Aorta (tissue), 5 donors: ENCODE data around the gene SMIM38. TPM values are rescaled to one million over a fixed set of nuclear protein-coding genes. Genes with fewer than 3 reads are reported as not detected.
"Not testable (repeated sequence)": the region's sequence is repeated elsewhere in the genome, so short reads cannot be mapped to it uniquely, and the experiment has no call there.

ENCODE experiments used
- ATAC-seq: fragments of 200-7000 bp; cut with Tn5 transposase; one replicate; pipeline ENCODE4 v1.9.1; 2022; ENCODE audit warnings: moderate library complexity; ENCODE audit not compliant: low FRiP score
- DNase-seq, 2 donors: peaks; one replicate each; pipeline ENCODE4 v3.0.0-alpha.2; 2020
- H3K27ac ChIP-seq, 2 donors: one replicate each; pipeline ENCODE4 v1.5.1; 2013; ENCODE audit warnings: low read length in 2 of 2, mild to moderate bottlenecking in 2 of 2, moderate library complexity in 2 of 2, control low read depth in 1 of 2, inconsistent platforms in 1 of 2, low read depth in 1 of 2
- H3K27me3 ChIP-seq, 2 donors: one replicate each; pipeline ENCODE4 v1.6.1; 2013; ENCODE audit warnings: control low read depth in 1 of 2, low read length in 1 of 2, mild to moderate bottlenecking in 1 of 2, moderate library complexity in 1 of 2; ENCODE audit not compliant: insufficient read depth in 2 of 2, control insufficient read depth in 1 of 2
- H3K36me3 ChIP-seq, 2 donors: one replicate each; pipeline ENCODE4 v1.6.1; 2013; ENCODE audit warnings: control low read depth in 1 of 2, low read length in 1 of 2, mild to moderate bottlenecking in 1 of 2; ENCODE audit not compliant: insufficient read depth in 2 of 2, control insufficient read depth in 1 of 2
- H3K4me1 ChIP-seq, 2 donors: one replicate each; pipeline ENCODE4 v1.6.1; 2013; ENCODE audit warnings: low read length in 2 of 2, control low read depth in 1 of 2, mild to moderate bottlenecking in 1 of 2, moderate library complexity in 1 of 2; ENCODE audit not compliant: insufficient read depth in 2 of 2, control insufficient read depth in 1 of 2
- H3K4me3 ChIP-seq, 2 donors: one replicate each; pipeline ENCODE4 v1.5.1; 2013; ENCODE audit warnings: low read length in 2 of 2, control low read depth in 1 of 2, mild to moderate bottlenecking in 1 of 2
- H3K9me3 ChIP-seq: one replicate; pipeline ENCODE4 v1.6.1; 2013; ENCODE audit warnings: mild to moderate bottlenecking, low read length; ENCODE audit not compliant: control insufficient read depth
- WGBS, 2 donors: extraction: QIAGEN DNeasy Blood & Tissue Kit; methylation state at CpG; one replicate each; pipeline ENCODE4 v1.1.7; 2013; 5-methylcytosine and 5-hydroxymethylcytosine counted together
- intact Hi-C, 2 donors: fragments of 100-400 bp; cut with DNase I; formaldehyde crosslinking; loops; one replicate each; pipeline versions ENCODE4 v1.14.2 to v1.15.0; 2022
- polyA plus RNA-seq, 2 donors: library from polyadenylated mRNA; stranded (reverse); fragments of 200-250 nt; gene quantifications; one replicate each; pipeline ENCODE4 v1.2.3, GENCODE V29; 2013
- total RNA-seq, 2 donors: library from RNA; stranded (reverse); fragmentation: NEBNext Ultra II Directional; extraction: Animal tissue kit (Norgen Biotek cat#: 25700); gene quantifications; one replicate each; pipeline ENCODE4 v1.2.1, GENCODE V29; 2021
- donor health status: healthy with polysubstance abuse.
- donor health status: Bipolar disorder and iron deficiency.
- donor health status: DM: no; HTN: no; CAD: no.
- donor health status: DM: no; HTN: no; CAD: no.
- donor health status: DM: yes; HTN: yes; CAD: no.

SMIM38 gene
- total and polyA plus RNA-seq, 4 donors, result 0.56 to 2.8 (median 1.6) TPM; not detected in 1

GRCh38 chr11:69140161-69140560, 15.6 kb upstream of the SMIM38 start:
- H3K27me3 ChIP-seq, H3K4me3 ChIP-seq, DNase-seq, H3K9me3 ChIP-seq, H3K27ac ChIP-seq, H3K4me1 ChIP-seq, ATAC-seq, intact Hi-C loops, H3K36me3 ChIP-seq: not testable (repeated sequence)
- WGBS, 2 donors, result 97% methylated on average over 7 of the region's 7 CpGs

DNA sequence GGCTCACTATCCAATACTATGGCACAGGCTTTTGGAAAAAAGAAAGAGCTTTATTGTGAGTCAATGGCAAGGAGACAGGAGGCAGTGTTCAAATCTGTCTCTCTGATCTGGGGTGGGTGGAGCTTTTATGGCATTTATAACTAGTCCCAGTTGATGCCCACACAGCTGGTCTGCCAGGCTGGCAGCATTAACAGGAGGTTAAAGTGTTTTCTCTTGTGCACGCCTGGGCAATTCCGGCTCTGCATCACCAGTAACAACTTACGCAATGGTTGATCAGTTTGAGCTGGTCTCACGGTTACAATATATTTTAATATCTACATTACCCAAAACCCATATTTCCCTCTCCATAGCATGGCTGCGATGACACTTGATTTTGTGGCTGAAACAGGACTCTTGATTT, 15.1 kb upstream of the SMIM38 start:
- Histone ChIP-seq H3K27ac (no peak overlapping the region), H3K9me3 (no peaks in the 10 kb centered on the region), H3K36me3 (no peaks in the 10 kb centered on the region), H3K27me3 (no peaks in the 10 kb centered on the region), H3K4me1 (no peaks in the 10 kb centered on the region), H3K4me3 (no peak overlapping the region)
- intact Hi-C loops, result no loop called here
- 94 to 95% methylated on average over 5 of the region's 5 CpGs for WGBS, 2 donors
- DNase-seq, result no peak
- no peak for ATAC-seq

GRCh38 chr11:69141742-69142141, 14.0 kb upstream of the SMIM38 start:
- WGBS, 2 donors, result 82 to 85% methylated on average over 8 of the region's 8 CpGs
- Histone ChIP-seq H3K36me3 (no peaks in the 10 kb centered on the region), H3K4me3 (no peak overlapping the region), H3K4me1 (no peaks in the 10 kb centered on the region), H3K27ac (no peak overlapping the region), H3K27me3 (no peaks in the 10 kb centered on the region), H3K9me3 (no peaks in the 10 kb centered on the region)
- DNase-seq (no peak), ATAC-seq (no peak)
- intact Hi-C loops, result no loop called here

- intact Hi-C loops, result no loop called here
- H3K36me3 ChIP-seq, result no peaks in the 10 kb centered on the region
Observed at GRCh38 chr11:69142895-69143294, 12.8 kb upstream of the SMIM38 start.

DNA sequence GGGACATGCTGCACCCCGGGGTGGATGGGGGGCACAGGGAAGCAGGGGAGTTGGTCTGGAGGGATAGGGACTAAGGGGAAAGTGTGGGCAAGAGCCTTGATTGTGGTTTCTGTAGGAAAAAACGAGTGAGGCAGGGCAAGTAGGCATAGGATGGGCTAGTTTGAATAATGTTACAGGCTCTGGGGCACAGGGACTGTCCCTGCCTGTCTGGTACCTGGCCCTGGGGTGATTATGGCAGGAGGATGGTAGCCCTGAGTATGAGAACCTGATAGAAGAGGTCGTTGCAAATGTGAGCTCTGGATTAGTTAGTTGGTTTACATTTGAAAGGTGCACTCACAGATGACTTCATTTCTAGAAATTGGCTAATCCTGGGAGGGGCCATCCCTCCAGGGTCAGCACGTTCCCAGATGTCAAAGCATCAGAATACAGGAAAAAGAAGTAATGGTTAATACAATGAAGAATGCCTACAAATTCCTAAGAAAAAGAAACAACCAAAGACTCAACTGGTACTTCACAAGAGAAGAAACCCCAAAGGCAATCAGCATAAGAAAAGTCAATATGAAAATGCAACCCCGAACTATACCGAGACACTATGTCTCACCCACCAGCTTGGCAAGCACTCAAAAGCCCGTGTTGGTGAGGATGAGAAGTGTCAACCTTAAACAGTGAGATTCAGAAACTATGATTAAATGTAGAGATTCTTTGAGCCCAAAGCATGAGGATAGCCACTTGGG, 11.3 kb upstream of the SMIM38 start:
- no peak overlapping the region for H3K27ac ChIP-seq
- no peaks in the 10 kb centered on the region for H3K4me1 ChIP-seq
- no peaks in the 10 kb centered on the region for H3K36me3 ChIP-seq
- 80 to 81% methylated on average over 7 of the region's 7 CpGs for WGBS, 2 donors
- intact Hi-C loops, result no loop called here
- no peak overlapping the region for H3K4me3 ChIP-seq
- ATAC-seq (no peak), DNase-seq (no peak)
- no peaks in the 10 kb centered on the region for H3K9me3 ChIP-seq
- no peaks in the 10 kb centered on the region for H3K27me3 ChIP-seq

More at GRCh38 chr11:69142895-69143294, 12.8 kb upstream of the SMIM38 start:
- no peak overlapping the region for H3K27ac ChIP-seq
- ATAC-seq, result no peak
- no peak for DNase-seq
- no peaks in the 10 kb centered on the region for H3K4me1 ChIP-seq
- 95 to 98% methylated on average over 2 of the region's 2 CpGs for WGBS, 2 donors
- no peaks in the 10 kb centered on the region for H3K9me3 ChIP-seq
- no peak overlapping the region for H3K4me3 ChIP-seq
- no peaks in the 10 kb centered on the region for H3K27me3 ChIP-seq

DNA sequence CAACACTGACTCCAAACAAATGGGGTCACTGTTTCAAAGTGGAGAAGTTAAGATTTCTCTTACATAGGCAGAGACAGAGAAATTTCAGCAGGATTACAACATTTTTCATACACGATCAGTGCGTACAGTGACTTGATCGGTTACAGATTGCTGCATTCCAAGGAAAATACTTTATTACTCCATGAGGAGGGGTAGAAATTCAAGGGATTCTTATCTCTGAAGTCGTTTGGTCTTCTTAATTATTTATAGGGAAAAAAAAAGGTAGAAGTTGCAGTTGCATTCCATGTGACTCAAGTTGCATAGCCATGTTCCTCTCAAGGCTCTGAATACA, 10.7 kb upstream of the SMIM38 start:
- no peak overlapping the region for H3K4me3 ChIP-seq
- no peaks in the 10 kb centered on the region for H3K4me1 ChIP-seq
- no peak for ATAC-seq
- 79% methylated on average over 4 of the region's 4 CpGs for WGBS, 2 donors
- DNase-seq, result no peak
- intact Hi-C loops, result no loop called here
- H3K27me3 ChIP-seq, result no peaks in the 10 kb centered on the region
- H3K9me3 ChIP-seq, result no peaks in the 10 kb centered on the region
- H3K36me3 ChIP-seq, result no peaks in the 10 kb centered on the region
- no peak overlapping the region for H3K27ac ChIP-seq

DNA sequence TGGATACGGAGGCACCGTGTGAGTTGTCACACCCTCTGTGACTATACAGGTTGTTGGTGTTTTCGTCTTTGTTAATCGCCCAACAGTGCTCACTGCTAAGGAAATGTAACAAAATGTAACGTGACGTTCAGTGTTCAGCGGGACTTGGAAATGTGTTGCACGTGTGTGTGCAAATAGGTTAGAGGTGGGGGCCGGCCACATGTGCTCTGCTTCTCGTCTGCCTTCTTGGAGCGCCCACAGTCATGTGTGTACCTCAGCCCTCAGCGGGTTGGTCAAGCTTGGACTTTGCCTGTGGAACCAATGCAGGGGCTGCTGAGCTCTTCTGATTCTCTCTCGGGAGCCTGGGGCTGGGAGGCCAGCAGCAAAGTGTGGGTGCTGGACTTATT, 7.4 kb upstream of the SMIM38 start:
- DNase-seq, result no peak
- Histone ChIP-seq H3K4me1 (no peaks in the 10 kb centered on the region), H3K36me3 (no peaks in the 10 kb centered on the region), H3K27me3 (no peaks in the 10 kb centered on the region), H3K4me3 (no peak overlapping the region), H3K9me3 (no peaks in the 10 kb centered on the region), H3K27ac (no peak overlapping the region)
- no peak for ATAC-seq
- intact Hi-C loops, result no loop called here
- WGBS, 2 donors, result 97 to 98% methylated on average over 13 of the region's 13 CpGs

- Histone ChIP-seq H3K36me3 (no peaks in the 10 kb centered on the region), H3K9me3 (no peaks in the 10 kb centered on the region), H3K27me3 (no peaks in the 10 kb centered on the region), H3K4me3 (no peak overlapping the region), H3K27ac (no peak overlapping the region), H3K4me1 (no peaks in the 10 kb centered on the region)
- DNase-seq (no peak), ATAC-seq (no peak)
- 92 to 95% methylated on average over 9 of the region's 9 CpGs for WGBS, 2 donors
- intact Hi-C loops, result no loop called here
Observed at GRCh38 chr11:69148806-69149205, 6.9 kb upstream of the SMIM38 start.

DNA sequence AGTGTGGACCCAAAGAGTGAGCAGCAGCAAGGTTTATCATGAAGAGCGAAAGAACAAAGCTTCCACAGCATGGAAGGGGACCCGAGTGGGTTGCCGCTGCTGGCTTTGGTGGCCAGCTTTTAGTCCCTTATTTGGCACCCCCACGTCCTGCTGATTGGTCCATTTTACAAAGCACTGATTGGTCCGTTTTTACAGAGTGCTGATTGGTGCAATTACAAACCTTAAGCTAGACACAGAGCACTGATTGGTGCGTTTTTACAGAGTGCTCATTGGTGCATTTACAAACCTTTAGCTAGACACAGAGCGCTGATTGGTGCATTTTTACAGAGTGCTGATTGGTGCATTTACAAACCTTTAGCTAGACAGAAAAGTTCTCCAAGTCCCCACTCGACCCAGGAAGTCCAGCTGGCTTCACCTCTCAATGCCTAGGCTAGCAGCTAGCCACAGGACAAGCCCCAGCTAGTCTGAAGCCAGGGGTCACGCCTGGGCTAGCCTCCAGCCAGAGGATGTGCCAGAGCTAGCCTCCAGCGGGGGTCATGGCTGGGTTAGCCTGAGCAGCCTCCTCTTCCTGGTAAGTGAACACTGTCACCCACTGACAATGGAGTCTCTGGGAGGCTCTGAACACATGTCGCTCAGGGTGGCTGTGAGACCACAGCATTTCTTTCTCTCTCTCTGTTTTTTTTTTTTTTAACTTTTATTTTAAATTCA, 6.2 kb upstream of the SMIM38 start:
- H3K4me3 ChIP-seq, H3K9me3 ChIP-seq, H3K4me1 ChIP-seq, DNase-seq, H3K36me3 ChIP-seq, H3K27ac ChIP-seq, H3K27me3 ChIP-seq, ATAC-seq, intact Hi-C loops: not testable (repeated sequence)
- 94 to 97% methylated on average over 11 of the region's 11 CpGs for WGBS, 2 donors
